DND-41 (cell line): ENCODE data around the gene NSMCE3.

Experiments used
- CTCF ChIP-seq: IDR thresholded peaks from 2 replicates; pipeline ENCODE4 v1.5.1; 2012; ENCODE audit warnings: borderline replicate concordance, low read length, moderate library complexity, mild to moderate bottlenecking; ENCODE audit not compliant: poor library complexity, severe bottlenecking; ENCODE audit errors: extremely low read depth
- EZH2 ChIP-seq: IDR thresholded peaks from 3 replicates; pipeline ENCODE4 v1.6.1; 2012; ENCODE audit warnings: borderline replicate concordance, low read depth, mild to moderate bottlenecking, moderate library complexity, low read length, inconsistent platforms; ENCODE audit not compliant: severe bottlenecking

- no peak for TF ChIP-seq CTCF
- no peak for TF ChIP-seq EZH2
Measured at GRCh38 chr15:29299784-29300183, 30.2 kb upstream of the NSMCE3 start.
